Measurements from ENCODE around the gene DENND5A.
"Not testable (repeated sequence)": the region's sequence is repeated elsewhere in the genome, so short reads cannot be mapped to it uniquely, and the experiment has no call there.

Gene DENND5A

GRCh38 chr11:9264316-9265210 is 587 bp downstream of the DENND5A start:
- DNase-seq = peak in 1 of 2 experiments; percentile 25

GRCh38 chr11:9263840-9264315 is 1.3 kb downstream of the DENND5A start:
- peak; percentile 28 to 68 for DNase-seq

- DNase-seq = not testable (repeated sequence)
Measured at GRCh38 chr11:9260838-9261146, 4.4 kb downstream of the DENND5A start.

- no peak for DNase-seq
Measured at GRCh38 chr11:9259981-9260837, 4.9 kb downstream of the DENND5A start.

- not testable (repeated sequence) for DNase-seq
Measured at GRCh38 chr11:9258279-9258678, 6.9 kb downstream of the DENND5A start.

GRCh38 chr11:9254416-9254815 is 10.7 kb downstream of the DENND5A start:
- no peak for DNase-seq

GRCh38 chr11:9253086-9253485 is 12.1 kb downstream of the DENND5A start:
- DNase-seq = no peak

- no peak for DNase-seq
Measured at GRCh38 chr11:9251311-9251710, 13.8 kb downstream of the DENND5A start.

GRCh38 chr11:9250139-9250582 is 15.0 kb downstream of the DENND5A start:
- peak in 1 of 2 experiments; percentile 22 for DNase-seq

GRCh38 chr11:9249252-9249651 is 15.9 kb downstream of the DENND5A start:
- no peak for DNase-seq

GRCh38 chr11:9247863-9248262 is 17.3 kb downstream of the DENND5A start:
- DNase-seq = no peak

GRCh38 chr11:9236242-9236641 is 28.9 kb downstream of the DENND5A start:
- not testable (repeated sequence) for DNase-seq

- DNase-seq = no peak
Measured at GRCh38 chr11:9232482-9232881, 32.7 kb downstream of the DENND5A start.

- DNase-seq = no peak
Measured at GRCh38 chr11:9231848-9232177, 33.3 kb downstream of the DENND5A start.

GRCh38 chr11:9230296-9230695 is 34.9 kb downstream of the DENND5A start:
- no peak for DNase-seq

- no peak for DNase-seq
Measured at GRCh38 chr11:9228091-9228490, 37.1 kb downstream of the DENND5A start.

- DNase-seq = no peak
Measured at GRCh38 chr11:9225748-9226298, 39.3 kb downstream of the DENND5A start.

- DNase-seq = no peak
Measured at GRCh38 chr11:9222654-9223053, 42.5 kb downstream of the DENND5A start.

- not testable (repeated sequence) for DNase-seq
Measured at GRCh38 chr11:9220853-9221252, 44.3 kb downstream of the DENND5A start.

- DNase-seq = no peak
Measured at GRCh38 chr11:9219572-9219971, 45.6 kb downstream of the DENND5A start.

- no peak for DNase-seq
Measured at GRCh38 chr11:9219115-9219514, 46.0 kb downstream of the DENND5A start.

GRCh38 chr11:9214765-9215164 is 50.4 kb downstream of the DENND5A start:
- no peak for DNase-seq

GRCh38 chr11:9211322-9211721 is 53.8 kb downstream of the DENND5A start:
- DNase-seq = no peak

- DNase-seq = no peak
Measured at GRCh38 chr11:9210922-9211320, 54.2 kb downstream of the DENND5A start.

Data from stimulated activated CD4-positive, alpha-beta T cell treated with anti-CD3 and anti-CD28 coated beads, Interleukin-4, amount 100 ng/mL, for 4 hours (primary cell).